Measurements from ENCODE around the gene ADARB2.

DNA sequence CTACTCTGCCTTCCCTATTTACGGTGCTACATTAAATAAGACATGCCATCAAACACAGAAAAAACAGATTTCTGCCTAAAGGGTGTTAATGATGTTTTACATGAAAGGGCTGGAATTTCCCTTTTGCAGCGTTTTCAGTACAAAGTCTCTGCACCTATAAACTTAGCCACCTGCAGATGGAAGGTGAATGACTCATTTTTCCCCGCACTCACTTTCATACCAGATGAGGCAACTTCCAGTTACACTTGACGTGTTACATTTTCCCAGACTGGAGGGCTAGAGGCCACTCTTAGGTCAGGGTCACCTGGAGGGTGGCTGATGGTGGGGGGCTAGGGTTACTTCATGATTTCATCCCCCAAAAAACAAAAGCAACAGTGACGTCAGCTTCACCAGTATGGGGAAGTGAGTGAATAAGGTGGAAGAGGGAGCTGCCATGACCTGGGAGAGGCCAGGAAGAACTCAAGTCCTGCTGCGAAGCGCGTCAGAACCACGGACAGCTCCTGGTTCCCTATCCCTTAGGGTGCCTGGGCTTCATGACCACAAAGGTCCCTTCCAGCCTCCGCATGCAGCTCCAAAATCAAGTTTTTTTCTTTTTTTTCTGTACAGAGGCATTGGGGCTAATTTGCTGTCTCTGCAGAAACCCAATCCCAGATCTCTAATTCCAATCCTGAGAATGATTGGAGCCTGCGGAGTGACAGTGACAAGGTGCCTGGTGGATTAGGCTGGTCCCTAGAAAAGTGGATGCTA lies 94.0 kb downstream of the ADARB2 start:
- no peak for TF ChIP-seq POLR2AphosphoS5 (IDR thresholded peaks at IDR 0.05; ENCODE audit: low read depth)
- TF ChIP-seq, protein P1, sequence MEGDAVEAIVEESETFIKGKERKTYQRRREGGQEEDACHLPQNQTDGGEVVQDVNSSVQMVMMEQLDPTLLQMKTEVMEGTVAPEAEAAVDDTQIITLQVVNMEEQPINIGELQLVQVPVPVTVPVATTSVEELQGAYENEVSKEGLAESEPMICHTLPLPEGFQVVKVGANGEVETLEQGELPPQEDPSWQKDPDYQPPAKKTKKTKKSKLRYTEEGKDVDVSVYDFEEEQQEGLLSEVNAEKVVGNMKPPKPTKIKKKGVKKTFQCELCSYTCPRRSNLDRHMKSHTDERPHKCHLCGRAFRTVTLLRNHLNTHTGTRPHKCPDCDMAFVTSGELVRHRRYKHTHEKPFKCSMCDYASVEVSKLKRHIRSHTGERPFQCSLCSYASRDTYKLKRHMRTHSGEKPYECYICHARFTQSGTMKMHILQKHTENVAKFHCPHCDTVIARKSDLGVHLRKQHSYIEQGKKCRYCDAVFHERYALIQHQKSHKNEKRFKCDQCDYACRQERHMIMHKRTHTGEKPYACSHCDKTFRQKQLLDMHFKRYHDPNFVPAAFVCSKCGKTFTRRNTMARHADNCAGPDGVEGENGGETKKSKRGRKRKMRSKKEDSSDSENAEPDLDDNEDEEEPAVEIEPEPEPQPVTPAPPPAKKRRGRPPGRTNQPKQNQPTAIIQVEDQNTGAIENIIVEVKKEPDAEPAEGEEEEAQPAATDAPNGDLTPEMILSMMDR (conservative IDR thresholded peaks at IDR 0.05; ENCODE audit: low read depth in 2 of 2), result no peak
